ENCODE measurements around the gene HSPA12B. TPM values are rescaled to one million over a fixed set of nuclear protein-coding genes. Genes with fewer than 3 reads are reported as not detected.

HSPA12B gene
- total and polyA plus RNA-seq, 8 donors = 0.55 to 6.0 (median 1.7) TPM

DNA sequence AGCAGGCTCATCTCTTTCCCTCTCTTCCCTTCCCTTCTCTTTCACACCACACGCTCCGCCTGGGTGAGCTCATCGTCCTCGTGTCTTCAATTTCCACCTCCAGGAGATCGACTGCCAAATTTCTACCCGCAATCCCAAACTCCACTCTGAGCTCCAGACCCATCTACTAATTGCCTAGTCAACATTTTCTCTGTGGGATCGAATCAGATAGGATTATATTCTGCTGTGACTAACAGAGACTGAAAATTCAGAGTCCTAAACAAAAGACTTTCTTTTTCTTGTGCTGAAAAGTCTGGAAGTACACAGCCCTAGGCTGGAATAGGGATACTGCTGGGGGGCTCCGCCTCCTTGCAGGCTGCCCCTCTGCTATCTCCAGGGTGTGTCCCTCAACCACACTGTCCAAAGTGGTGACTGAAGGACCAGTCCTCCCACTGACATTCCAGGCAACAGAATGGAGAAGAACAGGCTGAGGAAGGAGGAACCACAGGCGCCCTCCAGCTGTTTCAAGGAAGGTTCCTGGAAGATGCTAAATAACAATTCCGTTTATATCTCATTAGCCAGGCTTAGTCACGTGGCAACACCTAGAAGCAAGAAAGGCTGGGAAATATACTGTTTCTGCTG lies 5.0 kb upstream of the HSPA12B start:
- WGBS, 2 donors = 32 to 34% methylated on average over 10 to 11 of the region's 11 CpGs
- H3K9me3 ChIP-seq = no peaks in the 10 kb centered on the region
- no peaks in the 10 kb centered on the region for H3K27me3 ChIP-seq
- intact Hi-C loops (cut with DNase I) = no loop called here
- H3K4me3 ChIP-seq = no peak overlapping the region
- no peaks in the 10 kb centered on the region for H3K4me1 ChIP-seq
- ATAC-seq (peak in 3 of 4 donors; percentile 26 to 58 (median 56)), DNase-seq (peak in 1 of 6 donors; percentile 19), FAIRE-seq (no peak)
- H3K36me3 ChIP-seq = no peaks in the 10 kb centered on the region
- TF ChIP-seq, protein P1, sequence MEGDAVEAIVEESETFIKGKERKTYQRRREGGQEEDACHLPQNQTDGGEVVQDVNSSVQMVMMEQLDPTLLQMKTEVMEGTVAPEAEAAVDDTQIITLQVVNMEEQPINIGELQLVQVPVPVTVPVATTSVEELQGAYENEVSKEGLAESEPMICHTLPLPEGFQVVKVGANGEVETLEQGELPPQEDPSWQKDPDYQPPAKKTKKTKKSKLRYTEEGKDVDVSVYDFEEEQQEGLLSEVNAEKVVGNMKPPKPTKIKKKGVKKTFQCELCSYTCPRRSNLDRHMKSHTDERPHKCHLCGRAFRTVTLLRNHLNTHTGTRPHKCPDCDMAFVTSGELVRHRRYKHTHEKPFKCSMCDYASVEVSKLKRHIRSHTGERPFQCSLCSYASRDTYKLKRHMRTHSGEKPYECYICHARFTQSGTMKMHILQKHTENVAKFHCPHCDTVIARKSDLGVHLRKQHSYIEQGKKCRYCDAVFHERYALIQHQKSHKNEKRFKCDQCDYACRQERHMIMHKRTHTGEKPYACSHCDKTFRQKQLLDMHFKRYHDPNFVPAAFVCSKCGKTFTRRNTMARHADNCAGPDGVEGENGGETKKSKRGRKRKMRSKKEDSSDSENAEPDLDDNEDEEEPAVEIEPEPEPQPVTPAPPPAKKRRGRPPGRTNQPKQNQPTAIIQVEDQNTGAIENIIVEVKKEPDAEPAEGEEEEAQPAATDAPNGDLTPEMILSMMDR (IDR thresholded peaks at IDR 0.05) = no peak
- no peak overlapping the region for H3K27ac ChIP-seq

DNA sequence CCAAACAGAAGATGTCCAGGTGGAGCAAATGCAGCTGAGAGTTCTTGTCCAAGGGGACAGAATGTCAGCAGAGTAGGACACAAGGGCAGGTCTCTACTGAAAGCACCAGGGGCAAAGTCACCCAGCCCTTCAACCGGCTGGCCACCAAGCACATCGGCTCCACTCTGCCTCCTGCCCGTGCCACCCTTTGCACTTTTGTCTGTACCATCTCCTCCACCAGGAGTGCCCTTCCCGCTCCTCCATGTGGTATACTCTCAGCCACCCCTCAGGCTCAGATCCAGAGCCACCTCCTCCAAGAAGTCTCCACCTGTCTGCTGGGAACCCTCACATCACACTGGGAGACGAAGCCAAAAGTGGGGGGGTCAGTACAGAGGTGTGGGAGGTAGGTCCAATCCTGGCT lies 4.1 kb upstream of the HSPA12B start:
- intact Hi-C loops (cut with DNase I) = no loop called here
- Histone ChIP-seq H3K9me3 (no peaks in the 10 kb centered on the region), H3K27ac (no peak overlapping the region), H3K4me3 (no peak overlapping the region), H3K36me3 (no peaks in the 10 kb centered on the region), H3K27me3 (no peaks in the 10 kb centered on the region), H3K4me1 (no peaks in the 10 kb centered on the region)
- no peak for ATAC-seq
- WGBS, 2 donors = 54 to 73% methylated on average over 5 of the region's 5 CpGs
- TF ChIP-seq, protein P1 (IDR thresholded peaks at IDR 0.05) = no peak
- no peak for FAIRE-seq
- peak in 1 of 6 donors; percentile 36 for DNase-seq

DNA sequence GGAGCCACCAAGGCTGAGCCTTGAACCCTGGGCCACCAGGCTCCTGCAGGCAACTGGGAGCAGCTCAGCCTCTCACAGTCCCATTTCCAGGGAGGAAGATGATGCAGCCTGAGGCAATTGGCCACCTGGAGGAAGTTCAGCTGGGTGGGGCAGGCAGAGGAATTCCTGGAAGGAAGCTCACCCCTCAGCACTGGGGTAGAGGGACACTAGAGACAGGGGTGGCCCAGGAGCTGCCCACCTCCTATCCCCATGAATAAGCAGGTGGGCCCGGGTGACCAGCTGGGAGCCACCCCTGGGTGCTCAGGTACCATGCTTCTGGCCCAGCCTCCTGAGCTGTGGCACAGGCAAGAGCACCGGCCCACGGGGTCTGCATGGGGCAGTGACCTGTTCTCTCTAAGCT lies 3.6 kb upstream of the HSPA12B start:
- 75 to 78% methylated on average over 3 of the region's 3 CpGs for WGBS, 2 donors
- H3K4me1 ChIP-seq = no peaks in the 10 kb centered on the region
- no peaks in the 10 kb centered on the region for H3K27me3 ChIP-seq
- no peak for FAIRE-seq
- no peaks in the 10 kb centered on the region for H3K36me3 ChIP-seq
- H3K27ac ChIP-seq = no peak overlapping the region
- H3K4me3 ChIP-seq = no peak overlapping the region
- TF ChIP-seq, protein P1 (IDR thresholded peaks at IDR 0.05) = no peak
- intact Hi-C loops (cut with DNase I) = no loop called here
- peak in 2 of 6 donors; percentile 15 to 45 for DNase-seq
- H3K9me3 ChIP-seq = no peaks in the 10 kb centered on the region
- ATAC-seq = no peak

DNA sequence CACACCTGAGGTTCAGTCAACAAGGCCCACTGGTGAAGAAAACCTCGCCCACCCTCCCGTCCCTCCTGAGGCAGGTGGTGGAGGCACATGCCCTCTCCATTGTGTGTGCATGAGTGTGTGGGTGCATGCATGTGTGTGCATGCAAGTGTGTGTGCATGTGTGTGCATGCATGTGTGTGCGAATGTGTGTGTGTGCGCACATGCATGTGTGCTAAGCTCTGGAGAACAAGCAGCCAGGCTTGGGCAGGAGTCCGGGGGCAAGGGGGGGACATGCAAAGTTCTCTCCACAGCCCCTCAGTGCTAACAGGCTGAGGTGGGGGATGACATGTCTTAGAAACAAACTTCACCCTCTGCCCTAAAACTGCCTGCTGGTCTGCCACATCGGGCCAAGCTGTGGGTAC lies 3.1 kb upstream of the HSPA12B start:
- WGBS, 2 donors = 81 to 82% methylated on average over 6 of the region's 6 CpGs
- Histone ChIP-seq H3K36me3 (no peaks in the 10 kb centered on the region), H3K9me3 (no peaks in the 10 kb centered on the region), H3K27me3 (no peaks in the 10 kb centered on the region), H3K27ac (no peak overlapping the region), H3K4me1 (no peaks in the 10 kb centered on the region), H3K4me3 (no peak overlapping the region)
- intact Hi-C loops (cut with DNase I) = no loop called here
- FAIRE-seq = no peak
- ATAC-seq = no peak
- TF ChIP-seq, protein P1 (IDR thresholded peaks at IDR 0.05) = no peak
- DNase-seq = peak in 1 of 6 donors; percentile 18

DNA sequence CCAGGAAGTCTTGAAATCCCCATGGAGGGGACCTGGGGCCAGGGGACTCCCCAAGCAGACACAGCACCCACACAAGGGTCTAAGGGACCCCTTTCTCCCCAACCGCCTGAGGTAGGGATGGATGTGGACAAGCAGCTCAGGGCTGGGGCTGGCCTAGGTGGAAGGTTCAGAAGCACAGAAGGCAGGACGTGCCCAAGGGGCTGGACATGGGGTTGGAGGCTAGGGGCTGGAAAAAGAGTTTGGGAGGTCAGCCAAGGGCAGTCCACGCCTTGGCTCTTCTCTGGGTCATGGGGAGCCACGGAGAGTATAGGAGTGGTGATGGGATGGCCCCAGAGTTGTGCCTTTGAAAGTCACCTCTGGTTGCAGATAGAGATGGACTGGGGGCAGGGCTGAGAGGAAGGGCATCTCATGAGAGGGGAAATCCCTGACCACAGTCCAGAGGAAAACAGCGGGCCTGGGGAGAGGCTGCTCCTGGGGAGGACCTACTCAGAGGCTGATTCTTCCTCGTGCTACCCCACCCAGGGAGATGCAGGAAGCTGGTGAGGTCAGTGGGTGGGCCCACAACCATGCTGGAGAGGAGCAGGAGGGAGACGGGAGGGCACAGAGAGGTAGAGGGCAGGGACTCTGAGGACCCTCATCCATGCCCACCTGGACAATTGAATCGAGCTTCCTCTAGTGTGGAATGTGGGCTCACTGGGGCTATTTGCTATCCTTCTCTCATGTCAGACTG lies 2.5 kb upstream of the HSPA12B start:
- WGBS, 2 donors = 74 to 79% methylated on average over 8 of the region's 8 CpGs
- TF ChIP-seq, protein P1 (IDR thresholded peaks at IDR 0.05) = no peak
- Histone ChIP-seq H3K36me3 (no peaks in the 10 kb centered on the region), H3K27me3 (no peaks in the 10 kb centered on the region), H3K4me3 (no peak overlapping the region), H3K4me1 (no peaks in the 10 kb centered on the region), H3K9me3 (no peaks in the 10 kb centered on the region), H3K27ac (no peak overlapping the region)
- intact Hi-C loops (cut with DNase I) = no loop called here
- ATAC-seq (no peak), FAIRE-seq (no peak), DNase-seq (peak in 1 of 6 donors; percentile 29)

Data from pancreas (tissue), 10 donors.